Left renal cortex interstitium (tissue), 4 donors: ENCODE data around the gene RNU11. TPM values are rescaled to one million over a fixed set of nuclear protein-coding genes. Genes with fewer than 3 reads are reported as not detected.
"Not testable (repeated sequence)": the region's sequence is repeated elsewhere in the genome, so short reads cannot be mapped to it uniquely, and the experiment has no call there.

ENCODE experiments used
- DNase-seq, 4 donors: peaks; one replicate each; pipeline ENCODE4 v3.0.0-alpha.2; 2013; ENCODE audit warnings: low read depth in 4 of 4, low spot score in 2 of 4, missing footprints in 1 of 4
- polyA plus RNA-seq, 4 donors: library from polyadenylated mRNA; unstranded; fragments of 120-200 nt; gene quantifications; one replicate each; pipeline ENCODE4 v1.2.1, GENCODE V29; 2013; ENCODE audit not compliant: insufficient read length in 4 of 4

Gene RNU11
- polyA plus RNA-seq: 1 to 10 TPM in 1 of 4 donors, not detected in 3; 4.0 TPM

DNA sequence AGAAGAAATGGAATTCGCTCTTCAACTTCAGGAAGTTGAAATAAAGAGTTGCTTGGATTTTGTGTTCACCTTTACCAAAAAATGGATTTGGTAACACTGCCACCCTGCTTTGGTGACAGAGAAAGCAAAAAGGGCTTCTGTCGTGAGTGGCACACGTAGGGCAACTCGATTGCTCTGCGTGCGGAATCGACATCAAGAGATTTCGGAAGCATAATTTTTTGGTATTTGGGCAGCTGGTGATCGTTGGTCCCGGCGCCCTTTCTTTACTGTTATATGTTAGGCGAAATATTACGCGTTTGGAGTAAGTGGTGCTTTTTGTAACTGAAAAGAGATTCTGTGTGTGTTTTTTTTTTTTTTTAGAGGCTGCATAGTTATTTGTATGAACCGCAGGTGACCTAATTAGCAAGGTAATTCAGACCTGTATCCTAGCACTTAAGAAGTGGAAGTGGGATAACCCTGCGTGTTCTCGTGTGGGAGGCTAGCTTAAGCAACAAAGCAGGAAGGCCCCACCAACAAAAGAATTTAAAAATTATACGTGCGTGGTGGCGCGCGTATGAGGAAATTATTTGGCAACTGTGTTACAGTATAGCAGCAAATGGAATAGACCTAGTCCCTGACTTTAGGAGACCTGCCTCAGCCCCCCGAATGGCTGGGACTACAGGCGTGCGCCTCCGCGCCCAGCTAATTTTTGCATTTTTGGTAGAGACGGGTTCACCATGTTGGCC, at the start of gene RNU11:
Gene RNU11, plus strand, starts transcription at position 127 of the 725 bp plus-strand sequence.
- peak in 3 of 4 donors; percentile 94 to 96 (median 95) for DNase-seq

DNA sequence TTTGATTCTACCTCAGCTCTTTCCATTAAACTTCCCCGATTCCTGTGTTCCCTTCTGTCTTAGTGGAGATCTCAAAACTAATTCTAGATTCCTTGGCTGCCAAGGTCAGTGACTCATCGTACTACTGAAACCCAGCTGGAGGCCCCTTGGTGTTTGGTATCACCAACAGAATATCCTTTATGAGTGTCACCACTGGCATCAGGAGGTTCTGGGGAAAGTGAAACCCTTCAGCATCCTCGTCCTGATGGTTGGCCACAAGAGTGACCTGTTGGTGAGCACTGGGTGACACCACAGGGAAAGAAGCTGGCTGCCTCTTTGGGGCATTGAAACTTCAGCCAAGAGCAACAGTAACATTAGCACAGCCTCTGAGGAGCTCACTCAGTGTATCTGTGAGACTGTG, 46.7 kb upstream of the RNU11 start:
- DNase-seq: no peak

DNA sequence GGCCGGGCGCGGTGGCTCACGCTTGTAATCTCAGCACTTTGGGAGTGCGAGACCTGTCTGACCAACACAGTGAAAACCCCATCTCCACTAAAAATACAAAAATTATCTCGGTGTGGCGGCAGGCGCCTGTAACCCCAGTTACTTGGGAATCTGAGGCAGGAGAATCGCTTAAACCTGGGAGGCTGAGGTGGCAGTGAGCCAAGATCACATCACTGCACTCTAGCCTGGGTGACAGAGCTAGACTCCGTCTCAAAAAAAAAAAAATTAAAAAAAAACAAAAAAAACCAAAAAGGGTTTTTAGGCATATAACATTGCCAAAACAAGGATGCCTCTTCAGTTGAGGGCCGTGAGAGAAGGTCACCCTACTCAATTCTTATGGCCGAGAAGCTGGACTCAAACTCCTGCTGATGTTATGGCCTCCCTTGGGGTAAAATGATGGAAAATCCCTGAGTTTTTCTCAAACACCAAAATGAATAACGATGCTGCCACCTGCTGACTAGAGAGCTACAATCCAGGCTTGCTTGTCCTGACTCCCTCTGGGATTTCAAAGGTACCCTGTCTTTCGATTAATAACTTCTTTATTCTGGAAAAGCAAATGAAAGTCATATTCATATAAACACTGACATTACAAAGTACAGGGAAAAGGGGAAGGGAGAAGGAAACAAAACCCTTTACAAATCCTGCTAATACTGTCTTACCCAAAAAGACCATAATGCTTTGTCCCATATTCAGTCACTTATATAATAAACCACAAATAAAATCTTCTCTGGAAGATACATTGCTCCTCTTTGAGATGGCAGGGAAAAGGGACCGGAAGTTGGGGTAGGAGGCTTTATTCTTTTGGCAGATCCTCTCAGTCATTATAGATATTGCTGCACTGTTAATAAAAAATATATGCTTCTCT, 45.6 kb upstream of the RNU11 start:
- peak in 2 of 4 donors; percentile 44 to 75 for DNase-seq

GRCh38 chr1:28604411-28604810, 44.0 kb upstream of the RNU11 start:
- no peak for DNase-seq

GRCh38 chr1:28604962-28605361, 43.4 kb upstream of the RNU11 start:
- no peak for DNase-seq

DNA sequence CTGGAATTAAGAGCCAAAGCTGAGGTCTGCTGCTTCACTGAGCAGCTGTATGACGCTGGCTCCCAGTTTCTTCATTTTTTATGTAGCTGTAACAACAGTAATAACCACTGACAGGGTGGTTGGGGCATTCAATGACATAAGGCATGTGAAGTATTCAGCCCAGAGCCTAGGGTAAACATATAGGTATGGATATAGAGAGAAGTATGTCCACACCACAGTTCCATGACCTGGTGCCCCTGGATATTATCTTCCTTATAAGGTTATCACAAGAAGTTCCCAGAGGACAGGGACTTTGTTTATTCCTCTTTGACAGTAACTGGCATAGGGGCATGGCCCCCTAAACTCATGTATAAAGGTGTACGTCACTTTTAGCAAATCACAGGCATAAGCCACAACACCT, 41.6 kb upstream of the RNU11 start:
- no peak for DNase-seq

- no peak for DNase-seq
These were observed 35.2 kb upstream of the RNU11 start for GRCh38 chr1:28613175-28613574.

GRCh38 chr1:28631713-28632112, 16.7 kb upstream of the RNU11 start:
- DNase-seq: no peak

DNA sequence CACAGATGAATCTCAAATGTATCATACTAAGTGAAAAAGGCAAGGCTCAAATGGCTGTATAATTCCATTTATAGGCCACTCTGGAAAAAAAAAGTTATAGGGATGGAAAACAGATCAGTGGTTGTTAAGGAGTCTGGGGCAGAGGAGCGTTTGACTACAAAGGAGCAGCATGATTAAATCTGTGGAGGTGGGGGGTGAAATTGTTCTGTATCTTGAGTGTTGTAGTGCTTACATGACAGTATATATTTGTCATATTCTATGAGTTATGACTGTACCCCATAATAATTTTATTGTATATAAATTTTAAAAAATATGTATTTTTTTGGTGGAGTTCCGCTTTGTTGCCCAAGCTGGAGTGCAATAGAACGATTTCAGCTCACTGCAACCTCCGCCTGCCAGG, 15.8 kb upstream of the RNU11 start:
- no peak for DNase-seq

- DNase-seq: no peak
These were observed 7.6 kb upstream of the RNU11 start for GRCh38 chr1:28640766-28641165.

DNA sequence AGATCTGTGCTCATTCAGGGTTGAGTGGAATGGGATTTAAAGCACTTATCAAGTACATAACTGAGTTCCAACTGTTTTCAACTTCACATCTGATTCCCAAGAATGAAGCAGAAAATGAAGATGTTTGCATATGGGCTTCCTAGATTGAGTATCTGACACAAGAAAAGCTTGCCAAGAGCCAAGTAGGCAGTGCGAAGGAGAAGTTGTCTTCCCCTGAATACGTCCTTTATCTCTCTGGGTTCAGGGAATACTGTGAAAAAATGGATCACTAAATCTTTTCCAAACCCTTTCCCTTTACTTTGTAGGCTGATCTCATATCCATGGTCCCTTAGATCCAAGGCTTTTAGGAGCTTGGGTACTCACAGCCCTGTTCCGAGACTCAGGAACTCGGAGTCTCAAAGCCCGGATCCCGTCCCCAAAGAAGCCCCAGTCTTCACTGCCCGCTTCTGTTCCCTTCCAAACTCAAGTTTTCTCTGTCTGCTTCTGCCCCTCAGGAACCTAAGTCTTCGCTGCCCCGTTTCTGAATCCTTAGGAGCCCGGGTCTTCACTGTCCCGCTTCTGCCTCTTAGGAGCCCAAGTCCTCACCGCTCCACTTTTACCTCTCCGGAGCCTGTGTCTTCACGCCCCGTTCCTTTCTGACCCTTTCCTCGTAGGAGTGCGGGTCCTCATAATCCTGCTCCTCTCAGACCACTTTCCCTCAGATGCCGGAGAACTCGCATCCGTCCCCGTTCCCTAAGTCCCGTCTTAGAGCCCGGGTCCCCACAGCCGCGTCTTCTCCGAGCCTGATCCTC, 6.1 kb upstream of the RNU11 start:
- DNase-seq: no peak

- peak; percentile 91 to 93 (median 92) for DNase-seq
These were observed 5.4 kb upstream of the RNU11 start, which contains the start of gene TAF12 for GRCh38 chr1:28642847-28643635. Gene TAF12 (minus strand): TSS chr1:28643067. CDS start chr1:28622081, 20,986 bp downstream.

- no peak for DNase-seq
These were observed 3.9 kb upstream of the RNU11 start for GRCh38 chr1:28644494-28644893.

DNA sequence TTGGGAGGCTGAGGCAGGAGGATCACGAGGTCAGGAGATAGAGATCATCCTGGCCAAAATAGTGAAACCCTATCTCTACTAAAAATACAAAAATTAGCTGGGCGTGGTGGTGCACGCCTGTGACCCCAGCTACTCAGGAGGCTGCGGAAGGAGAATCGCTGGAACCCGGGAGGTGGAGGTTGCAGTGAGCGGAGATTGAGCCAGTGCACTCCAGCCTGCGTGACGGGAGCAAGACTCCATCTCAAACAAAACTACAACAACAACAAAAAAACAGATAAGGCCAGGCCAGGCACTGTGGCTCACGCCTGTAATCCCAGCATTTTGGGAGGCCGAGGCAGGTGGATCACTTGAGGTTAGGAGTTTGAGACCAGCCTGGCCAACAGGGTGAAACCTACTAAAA, 3.0 kb upstream of the RNU11 start:
- not testable (repeated sequence) for DNase-seq

- no peak for DNase-seq
These were observed 2.4 kb upstream of the RNU11 start for GRCh38 chr1:28646040-28646439.

GRCh38 chr1:28648008-28648473, 359 bp upstream of the RNU11 start:
- peak in 3 of 4 donors; percentile 93 to 100 (median 93) for DNase-seq

DNA sequence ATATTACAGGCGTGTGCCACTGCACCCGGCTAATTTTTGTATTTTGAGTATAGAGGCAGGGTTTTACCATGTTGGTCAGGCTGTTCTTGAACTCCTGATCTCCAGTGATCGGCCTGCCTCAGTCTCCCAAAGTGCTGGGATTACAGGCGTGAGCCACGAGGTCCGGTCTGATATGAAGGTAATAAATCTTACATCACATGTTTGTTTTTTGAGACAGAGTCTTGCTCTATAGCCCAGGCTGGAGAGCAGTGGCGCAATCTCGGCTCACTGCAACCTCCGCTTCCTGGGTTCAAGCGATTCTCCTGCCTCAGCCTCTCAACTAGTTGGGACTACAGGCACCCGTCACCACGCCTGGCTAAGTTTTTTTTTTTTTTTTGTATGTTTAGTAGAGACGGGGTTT, 4.7 kb downstream of the RNU11 start:
- not testable (repeated sequence) for DNase-seq

- DNase-seq: not testable (repeated sequence)
These were observed 5.5 kb downstream of the RNU11 start for GRCh38 chr1:28653870-28654269.

- not testable (repeated sequence) for DNase-seq
These were observed 7.3 kb downstream of the RNU11 start for GRCh38 chr1:28655448-28656311.
